Suprapubic skin (tissue), 4 donors: ENCODE results near the gene NFX1.
"Not testable (repeated sequence)": the region's sequence is repeated elsewhere in the genome, so short reads cannot be mapped to it uniquely, and the experiment has no call there.

Source experiments
- EP300 ChIP-seq: sonication (generic); formaldehyde crosslinking; IDR thresholded peaks from one replicate; pipeline ENCODE4 v1.6.1; 2017; ENCODE audit warnings: antibody characterized with exemption
- POLR2A ChIP-seq, 2 donors: fragments of 450-650 bp; IDR thresholded peaks; one replicate each; pipeline ENCODE4 v1.6.1; 2017; ENCODE audit warnings: antibody characterized with exemption in 2 of 2, mild to moderate bottlenecking in 2 of 2, moderate library complexity in 2 of 2
- POLR2AphosphoS5 ChIP-seq, 3 donors: sonication (generic); formaldehyde crosslinking; IDR thresholded peaks; one replicate each; pipeline ENCODE4 v1.6.1; 2017; ENCODE audit warnings: antibody characterized with exemption in 3 of 3
- TF ChIP-seq, protein P1 (sequence below), 2 donors: fragments of 200-600 bp in 1 of 2; fragments of 450-650 bp in 1 of 2; sonication (generic) in 1 of 2; IDR thresholded peaks; one replicate each; pipeline ENCODE4 v1.5.1; 2016 to 2019; ENCODE audit warnings: antibody characterized with exemption in 2 of 2, mild to moderate bottlenecking in 1 of 2, moderate library complexity in 1 of 2

DNA sequence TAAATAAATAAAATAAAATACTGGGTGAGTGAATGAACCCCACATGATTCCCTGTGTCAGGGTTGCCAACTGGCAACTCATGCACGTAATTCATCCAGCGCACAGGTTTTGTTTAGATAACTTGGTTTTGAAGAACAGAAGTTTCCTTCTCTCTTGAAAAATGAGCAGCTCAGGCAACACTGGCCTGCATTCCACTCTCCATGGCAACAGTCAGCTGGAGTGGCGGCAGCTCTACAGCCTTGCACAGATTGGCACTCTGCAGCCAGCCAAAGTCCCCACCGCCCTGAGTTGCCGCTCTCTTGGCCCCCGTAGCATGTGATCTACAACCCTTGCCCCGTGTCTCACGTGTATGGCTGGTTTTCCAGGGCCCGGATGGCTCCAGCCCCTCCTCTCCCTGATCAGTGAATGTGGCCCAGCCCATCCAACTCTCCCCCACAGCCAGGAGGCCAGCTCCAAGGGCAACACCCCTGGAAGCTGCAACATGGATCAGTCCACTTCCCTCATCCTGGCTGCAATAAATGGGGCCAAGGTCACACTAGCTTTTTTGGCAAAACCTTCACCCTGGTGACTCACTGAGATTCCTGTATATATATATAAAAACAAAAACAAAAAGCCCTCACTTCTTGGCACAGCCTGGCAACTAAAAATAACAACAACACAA lies 100.9 kb downstream of the NFX1 start:
- TF ChIP-seq, protein P1, sequence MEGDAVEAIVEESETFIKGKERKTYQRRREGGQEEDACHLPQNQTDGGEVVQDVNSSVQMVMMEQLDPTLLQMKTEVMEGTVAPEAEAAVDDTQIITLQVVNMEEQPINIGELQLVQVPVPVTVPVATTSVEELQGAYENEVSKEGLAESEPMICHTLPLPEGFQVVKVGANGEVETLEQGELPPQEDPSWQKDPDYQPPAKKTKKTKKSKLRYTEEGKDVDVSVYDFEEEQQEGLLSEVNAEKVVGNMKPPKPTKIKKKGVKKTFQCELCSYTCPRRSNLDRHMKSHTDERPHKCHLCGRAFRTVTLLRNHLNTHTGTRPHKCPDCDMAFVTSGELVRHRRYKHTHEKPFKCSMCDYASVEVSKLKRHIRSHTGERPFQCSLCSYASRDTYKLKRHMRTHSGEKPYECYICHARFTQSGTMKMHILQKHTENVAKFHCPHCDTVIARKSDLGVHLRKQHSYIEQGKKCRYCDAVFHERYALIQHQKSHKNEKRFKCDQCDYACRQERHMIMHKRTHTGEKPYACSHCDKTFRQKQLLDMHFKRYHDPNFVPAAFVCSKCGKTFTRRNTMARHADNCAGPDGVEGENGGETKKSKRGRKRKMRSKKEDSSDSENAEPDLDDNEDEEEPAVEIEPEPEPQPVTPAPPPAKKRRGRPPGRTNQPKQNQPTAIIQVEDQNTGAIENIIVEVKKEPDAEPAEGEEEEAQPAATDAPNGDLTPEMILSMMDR (IDR thresholded peaks at IDR 0.05), result not testable (repeated sequence)
- not testable (repeated sequence) for TF ChIP-seq POLR2AphosphoS5 (IDR thresholded peaks at IDR 0.05); POLR2A (IDR thresholded peaks at IDR 0.05); EP300
